Gastrocnemius medialis (tissue), 4 donors: ENCODE results near the gene ANKRD23.

Experiments used
- POLR2A ChIP-seq, 2 donors: fragments of 450-650 bp; IDR thresholded peaks; one replicate each; pipeline ENCODE4 v1.6.1; 2017; ENCODE audit warnings: antibody characterized with exemption in 2 of 2, mild to moderate bottlenecking in 2 of 2, moderate library complexity in 2 of 2
- TF ChIP-seq, protein P1 (sequence below), 5 experiments: fragments of 450-650 bp in 3 of 5; fragments of 200-600 bp in 2 of 5; sonication (generic) in 2 of 5; IDR thresholded peaks in 4 of 5; conservative IDR thresholded peaks in 1 of 5; 1 replicate in 4 of 5; 2 replicates in 1 of 5; pipeline ENCODE4 v1.5.1; 2016 to 2019; ENCODE audit warnings: antibody characterized with exemption in 5 of 5, mild to moderate bottlenecking in 3 of 5, moderate library complexity in 3 of 5

DNA sequence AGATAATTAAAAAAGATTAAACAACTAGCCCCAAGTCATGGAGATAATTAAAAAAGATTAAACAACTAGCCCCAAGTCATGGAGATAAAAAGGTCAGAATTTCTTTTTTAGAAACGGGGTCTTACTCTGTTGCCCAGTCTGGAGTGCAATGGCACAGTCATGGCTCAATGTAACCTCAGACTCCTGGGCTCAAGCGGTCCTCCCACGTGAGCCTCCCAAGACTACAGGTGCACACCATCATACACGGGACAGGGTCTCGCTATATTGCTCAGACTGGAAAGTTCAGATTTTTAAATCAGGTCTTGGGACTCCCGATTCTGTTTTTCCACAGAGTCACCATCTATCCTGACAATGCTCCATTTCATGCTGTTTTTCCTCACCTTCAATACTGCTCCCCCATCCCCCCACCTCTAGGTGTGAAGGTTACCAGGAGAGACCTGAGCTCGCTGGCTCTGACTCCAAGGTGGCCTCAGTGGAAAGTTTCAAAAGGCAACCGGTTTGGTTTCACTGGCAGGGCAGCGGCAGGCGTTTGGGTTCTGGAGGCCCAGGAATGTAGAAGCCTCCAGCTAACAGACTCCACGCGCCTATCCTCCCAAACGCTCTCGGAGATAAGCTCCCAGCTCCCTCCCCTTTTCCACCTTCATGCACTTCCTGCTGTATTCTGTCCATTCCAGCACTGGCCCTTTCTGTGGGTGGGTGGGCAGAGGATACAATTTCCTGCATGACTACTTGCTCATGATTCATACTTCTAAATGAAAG, 28.9 kb upstream of the ANKRD23 start:
- TF ChIP-seq, protein P1, sequence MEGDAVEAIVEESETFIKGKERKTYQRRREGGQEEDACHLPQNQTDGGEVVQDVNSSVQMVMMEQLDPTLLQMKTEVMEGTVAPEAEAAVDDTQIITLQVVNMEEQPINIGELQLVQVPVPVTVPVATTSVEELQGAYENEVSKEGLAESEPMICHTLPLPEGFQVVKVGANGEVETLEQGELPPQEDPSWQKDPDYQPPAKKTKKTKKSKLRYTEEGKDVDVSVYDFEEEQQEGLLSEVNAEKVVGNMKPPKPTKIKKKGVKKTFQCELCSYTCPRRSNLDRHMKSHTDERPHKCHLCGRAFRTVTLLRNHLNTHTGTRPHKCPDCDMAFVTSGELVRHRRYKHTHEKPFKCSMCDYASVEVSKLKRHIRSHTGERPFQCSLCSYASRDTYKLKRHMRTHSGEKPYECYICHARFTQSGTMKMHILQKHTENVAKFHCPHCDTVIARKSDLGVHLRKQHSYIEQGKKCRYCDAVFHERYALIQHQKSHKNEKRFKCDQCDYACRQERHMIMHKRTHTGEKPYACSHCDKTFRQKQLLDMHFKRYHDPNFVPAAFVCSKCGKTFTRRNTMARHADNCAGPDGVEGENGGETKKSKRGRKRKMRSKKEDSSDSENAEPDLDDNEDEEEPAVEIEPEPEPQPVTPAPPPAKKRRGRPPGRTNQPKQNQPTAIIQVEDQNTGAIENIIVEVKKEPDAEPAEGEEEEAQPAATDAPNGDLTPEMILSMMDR (IDR thresholded peaks at IDR 0.05 in 4 of 5, conservative IDR thresholded peaks at IDR 0.05 in 1 of 5): no peak
- no peak for TF ChIP-seq POLR2A (IDR thresholded peaks at IDR 0.05)
